ENCODE results near the gene ENTPD3.

ENTPD3 gene

DNA sequence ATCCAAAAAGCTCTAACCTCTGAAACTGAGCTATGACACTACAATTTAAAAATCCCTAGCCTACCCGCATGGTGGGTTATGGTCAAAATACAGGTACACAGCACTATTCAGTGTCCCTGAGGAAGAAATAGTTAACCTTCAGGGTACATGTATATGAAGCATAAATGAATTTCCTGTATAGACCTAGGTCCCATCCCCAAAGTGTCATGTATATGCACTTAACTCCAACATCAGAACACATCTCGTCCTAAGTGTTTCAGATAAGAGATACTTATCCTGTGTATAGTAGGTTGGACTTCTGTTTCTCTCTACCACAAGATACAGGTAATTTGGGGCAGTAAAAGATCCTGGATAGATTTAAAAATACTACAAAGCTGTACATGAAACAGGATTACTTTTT, 76.6 kb downstream of the ENTPD3 start:
- no peak for DNase-seq

- no peak for DNase-seq
Measured at GRCh38 chr3:40464339-40465110, 77.5 kb downstream of the ENTPD3 start.

DNA sequence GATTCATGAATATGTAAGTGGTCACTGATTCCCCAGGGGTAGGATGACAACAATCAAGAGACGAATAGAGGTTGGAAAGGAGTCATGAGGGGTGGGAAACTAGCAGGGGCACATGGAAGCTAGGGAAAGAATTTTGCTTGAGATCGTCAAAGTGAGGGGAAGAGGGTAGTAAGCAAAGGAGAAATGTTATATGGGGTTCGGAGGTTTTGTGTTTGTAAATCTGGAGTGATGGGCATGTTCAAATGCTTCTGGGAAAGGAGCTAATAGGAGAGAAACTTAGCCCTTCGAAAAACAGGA, 78.1 kb downstream of the ENTPD3 start:
- DNase-seq: no peak

GRCh38 chr3:40465456-40465855, 78.5 kb downstream of the ENTPD3 start:
- no peak for DNase-seq

DNA sequence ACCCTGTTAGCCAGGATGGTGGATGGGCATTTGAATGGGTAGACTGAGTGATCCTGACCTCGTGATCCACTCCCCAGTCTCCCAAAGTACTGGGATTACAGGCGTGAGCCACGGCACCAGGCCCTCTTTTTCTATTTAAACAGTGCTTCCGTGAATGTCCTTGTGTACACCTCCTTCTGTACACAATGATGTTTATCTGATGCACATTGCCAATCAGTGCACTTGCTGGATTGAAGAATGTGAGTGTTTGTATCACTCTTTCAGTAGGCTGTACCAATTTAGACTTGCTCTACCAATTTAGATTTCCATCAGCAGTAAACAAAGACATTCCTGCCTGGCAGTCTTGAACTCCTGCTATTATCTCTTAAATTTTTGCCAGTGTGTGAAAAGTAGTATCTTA, 81.0 kb downstream of the ENTPD3 start:
- no peak for DNase-seq

DNA sequence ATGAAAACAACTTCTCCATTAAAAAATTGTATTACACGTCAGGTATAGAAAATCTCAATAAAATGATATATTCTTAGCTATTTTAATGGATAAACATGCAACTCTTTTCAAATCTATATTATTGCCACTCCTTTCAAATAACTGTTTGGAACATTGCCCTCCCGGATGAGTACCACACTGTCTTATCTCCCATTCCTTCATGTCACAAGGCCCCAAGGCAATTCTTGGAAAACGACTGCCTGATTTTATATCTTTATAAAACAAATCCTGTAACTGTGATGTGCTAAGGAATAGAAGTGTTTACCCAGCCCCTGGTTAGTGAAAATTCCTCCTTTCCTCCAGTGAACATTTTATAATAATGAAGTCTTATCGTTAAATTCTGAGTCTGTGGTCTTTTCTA, 83.7 kb downstream of the ENTPD3 start:
- no peak for DNase-seq

DNA sequence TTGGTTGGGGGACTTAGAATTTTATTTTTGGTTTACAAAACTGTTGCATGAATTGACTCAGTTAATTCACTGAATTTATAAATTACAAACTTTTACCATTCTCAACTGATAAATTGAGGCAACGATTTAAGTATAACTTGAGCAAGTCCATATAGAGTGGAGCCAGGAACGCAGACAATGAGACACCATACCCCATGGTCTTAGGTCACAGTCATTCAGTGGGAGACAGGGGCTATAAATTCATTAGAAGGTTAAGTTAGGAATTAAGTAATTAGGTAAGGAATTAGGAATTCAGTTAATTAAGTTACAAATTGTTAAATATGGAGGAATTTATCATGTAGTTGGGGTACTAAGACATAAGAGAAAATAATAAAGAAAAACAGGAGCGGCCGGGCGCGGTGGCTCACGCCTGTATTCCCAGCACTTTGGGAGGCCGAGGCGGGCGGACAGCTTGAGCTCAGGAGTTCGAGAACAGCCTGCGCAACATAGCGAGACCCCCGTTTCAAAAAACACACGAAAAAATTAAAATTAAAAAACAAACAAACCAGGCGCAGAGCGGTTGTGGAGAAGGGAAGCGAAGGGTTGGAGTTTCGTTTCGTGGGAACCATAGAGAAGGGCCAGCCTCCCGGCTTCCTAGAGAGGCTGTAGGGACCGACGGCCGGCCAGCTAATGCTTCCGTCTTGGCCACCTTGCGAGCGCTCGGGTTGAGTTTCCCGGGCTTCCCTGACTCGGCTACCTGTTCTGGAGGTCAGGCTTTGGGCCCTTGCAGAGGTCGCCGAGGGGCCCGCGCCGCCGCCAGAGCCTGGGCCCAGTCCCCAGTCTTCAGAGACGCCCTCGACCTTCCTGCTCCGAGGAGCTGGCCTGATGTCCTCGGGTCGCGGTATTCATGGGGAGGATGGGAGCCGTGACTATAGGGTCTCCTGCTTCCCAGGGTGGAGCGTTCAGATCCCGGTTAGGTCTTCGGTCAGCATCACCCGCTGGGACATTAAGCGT, 89.8 kb downstream of the ENTPD3 start, which contains the start of gene ZNF619:
Gene ZNF619 (plus strand): TSS at position 645 of the 993 bp plus-strand sequence. CDS start 858 bp downstream, outside the sequence.
- DNase-seq: peak; percentile 13 to 45

GRCh38 chr3:40477666-40478065, 90.7 kb downstream of the ENTPD3 start:
- DNase-seq: no peak

Data from NCI-H446 (cell line).